Right renal pelvis (tissue), 4 donors: ENCODE results near the gene ZNF25. TPM values are rescaled to one million over a fixed set of nuclear protein-coding genes. Genes with fewer than 3 reads are reported as not detected.
"Not testable (repeated sequence)": the region's sequence is repeated elsewhere in the genome, so short reads cannot be mapped to it uniquely, and the experiment has no call there.

ENCODE experiments used
- DNase-seq, 4 donors: peaks; one replicate each; pipeline ENCODE4 v3.0.0-alpha.2; 2013; ENCODE audit warnings: low read depth in 4 of 4, low spot score in 3 of 4, missing footprints in 1 of 4
- polyA plus RNA-seq, 4 donors: library from polyadenylated mRNA; unstranded; fragments of 120-200 nt; gene quantifications; one replicate each; pipeline ENCODE4 v1.2.1, GENCODE V29; 2013; ENCODE audit not compliant: insufficient read length in 4 of 4

The ZNF25 gene
- polyA plus RNA-seq, 4 donors, result 12.8 to 17.8 (median 16.2) TPM

- no peak for DNase-seq
These were observed 24.2 kb downstream of the ZNF25 start for GRCh38 chr10:37952043-37952755.

GRCh38 chr10:37948210-37948609, 28.2 kb downstream of the ZNF25 start:
- no peak for DNase-seq

DNA sequence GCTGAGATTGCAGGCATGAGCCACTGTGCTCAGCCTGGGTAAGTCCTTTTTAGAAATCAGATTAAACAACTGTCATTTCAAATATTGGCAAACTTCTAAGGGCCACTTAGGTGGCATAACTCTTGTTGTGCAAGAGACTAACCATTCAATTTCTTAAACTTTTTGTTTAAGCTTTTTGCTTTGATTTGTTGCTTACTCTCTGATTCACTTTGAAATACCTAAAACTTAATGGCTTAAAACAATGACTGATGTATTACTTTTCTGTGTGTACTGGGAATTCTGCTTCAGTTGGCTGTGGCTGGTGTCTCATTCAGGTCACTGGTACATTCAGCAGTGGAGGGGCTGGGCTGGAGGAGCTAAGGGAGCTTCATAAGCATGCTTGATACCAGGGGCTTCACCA, 28.9 kb downstream of the ZNF25 start:
- no peak for DNase-seq

DNA sequence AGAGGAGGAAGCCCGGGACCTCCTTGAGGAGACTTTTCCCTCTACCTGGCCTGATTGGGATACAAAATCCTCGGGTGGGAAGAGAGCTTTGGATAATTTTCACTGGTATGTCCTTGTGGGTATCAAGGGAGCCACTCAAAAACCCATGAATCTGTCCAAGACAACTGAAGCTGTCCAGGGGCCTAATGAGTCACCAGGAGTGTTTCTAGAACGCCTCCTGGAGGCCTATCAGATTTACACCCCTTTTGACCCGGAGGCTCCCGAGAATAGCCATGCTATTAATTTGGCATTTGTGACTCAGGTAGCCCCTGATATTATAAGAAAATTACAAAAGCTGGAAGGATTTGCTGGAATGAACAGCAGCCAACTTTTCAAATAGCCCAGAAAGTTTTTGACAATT, 38.6 kb downstream of the ZNF25 start:
- DNase-seq, result no peak

DNA sequence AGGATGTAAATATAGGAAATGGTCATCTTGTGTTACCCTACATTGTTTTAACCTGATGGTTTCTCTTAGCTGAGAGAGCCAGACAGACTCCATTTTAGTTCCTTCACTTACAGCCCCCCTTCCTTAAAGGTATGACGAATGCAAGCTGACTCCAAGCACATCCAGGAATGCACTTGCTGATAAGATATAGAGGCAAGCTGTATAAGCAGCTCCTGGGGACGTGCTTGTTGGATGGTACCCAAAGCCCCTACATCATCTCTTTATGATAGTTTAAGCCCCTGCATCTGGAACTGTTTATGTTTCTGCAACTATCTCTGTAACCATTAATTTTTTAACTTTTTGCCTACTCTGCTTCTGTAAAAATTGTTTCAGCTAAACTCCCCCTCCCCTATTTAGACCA, 41.7 kb downstream of the ZNF25 start:
- DNase-seq, result no peak

- no peak for DNase-seq
These were observed 46.0 kb downstream of the ZNF25 start for GRCh38 chr10:37930423-37930822.

- not testable (repeated sequence) for DNase-seq
These were observed 68.3 kb downstream of the ZNF25 start for GRCh38 chr10:37908165-37908564.

GRCh38 chr10:37906382-37906781, 70.1 kb downstream of the ZNF25 start:
- no peak for DNase-seq

Other genes with a start within 250 kb of the ZNF25 start
- gene ZNF248, start 119.0 kb downstream of the ZNF25 start, polyA plus RNA-seq, result 10 to 100 TPM; 30.8 to 37.8 (median 35.0) TPM
- 10 to 100 TPM; 36.3 to 52.1 (median 48.3) TPM for gene ZNF33A, start 34.0 kb upstream of the ZNF25 start, polyA plus RNA-seq
- 10 to 100 TPM; 16.9 to 22.5 (median 18.5) TPM for gene ZNF37A, start 117.7 kb upstream of the ZNF25 start, polyA plus RNA-seq